NCI-H2196 treated with DMSO at 0.1 percent for 48 hours (cell line): ENCODE data around the gene SEC61A2.

Experiments
- DNase-seq: peaks from one replicate; lab custom pipeline; 2025; ENCODE audit not compliant: unreplicated experiment; lab: John Stamatoyannopoulos, UW

SEC61A2 gene

DNA sequence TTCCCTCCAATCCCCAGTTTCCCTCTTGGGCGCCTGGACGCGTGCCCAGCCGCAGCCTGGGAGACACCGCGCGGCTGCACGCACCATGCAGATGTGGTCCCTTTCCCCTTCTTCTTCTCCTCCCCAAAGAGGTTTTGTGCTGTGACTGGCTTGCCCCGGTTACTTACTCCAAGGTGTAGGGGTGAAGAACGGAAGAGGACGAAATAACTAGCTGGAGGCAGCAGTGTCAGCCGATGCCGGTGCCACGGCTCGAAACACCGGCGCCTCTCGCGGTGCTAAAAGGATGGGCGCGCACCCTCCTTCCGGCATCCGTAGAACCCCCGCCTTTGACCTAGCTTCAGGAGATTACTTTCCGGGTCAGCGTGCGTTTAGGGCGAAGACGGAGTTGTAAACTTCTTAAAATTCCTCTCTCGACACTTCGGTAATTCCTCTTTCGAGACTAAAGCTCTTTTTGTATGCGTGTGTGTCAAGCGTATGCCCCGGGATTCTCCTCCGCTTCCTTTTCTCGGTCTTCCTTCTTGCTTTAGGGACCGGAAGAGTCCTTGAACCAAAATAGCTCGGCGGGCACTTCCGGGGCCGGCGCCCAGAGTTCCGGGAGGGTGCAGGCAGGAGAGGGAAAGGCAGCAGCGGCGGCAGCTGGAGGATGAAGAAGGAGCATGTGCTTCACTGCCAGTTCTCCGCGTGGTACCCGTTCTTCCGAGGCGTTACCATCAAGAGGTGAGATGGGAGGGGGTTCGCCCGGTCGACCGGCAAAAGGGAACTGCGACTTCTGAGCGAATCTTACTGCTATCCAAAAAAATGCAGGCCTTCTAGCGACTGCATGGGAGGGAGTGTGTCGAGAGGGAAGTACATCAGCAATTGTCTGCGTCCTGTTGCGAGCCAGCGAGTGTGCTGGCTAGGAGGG lies 66.4 kb downstream of the SEC61A2 start, which contains the start of the genes CDC123 and NUDT5:
TSS of gene CDC123 (plus strand) at position 586 of the 904 bp plus-strand sequence. CDS start at position 644, 58 bp downstream.
TSS of gene NUDT5 (minus strand) at position 289 of the 904 bp plus-strand sequence. CDS start 9,600 bp downstream, outside the sequence.
- peak; percentile 73 for DNase-seq

DNA sequence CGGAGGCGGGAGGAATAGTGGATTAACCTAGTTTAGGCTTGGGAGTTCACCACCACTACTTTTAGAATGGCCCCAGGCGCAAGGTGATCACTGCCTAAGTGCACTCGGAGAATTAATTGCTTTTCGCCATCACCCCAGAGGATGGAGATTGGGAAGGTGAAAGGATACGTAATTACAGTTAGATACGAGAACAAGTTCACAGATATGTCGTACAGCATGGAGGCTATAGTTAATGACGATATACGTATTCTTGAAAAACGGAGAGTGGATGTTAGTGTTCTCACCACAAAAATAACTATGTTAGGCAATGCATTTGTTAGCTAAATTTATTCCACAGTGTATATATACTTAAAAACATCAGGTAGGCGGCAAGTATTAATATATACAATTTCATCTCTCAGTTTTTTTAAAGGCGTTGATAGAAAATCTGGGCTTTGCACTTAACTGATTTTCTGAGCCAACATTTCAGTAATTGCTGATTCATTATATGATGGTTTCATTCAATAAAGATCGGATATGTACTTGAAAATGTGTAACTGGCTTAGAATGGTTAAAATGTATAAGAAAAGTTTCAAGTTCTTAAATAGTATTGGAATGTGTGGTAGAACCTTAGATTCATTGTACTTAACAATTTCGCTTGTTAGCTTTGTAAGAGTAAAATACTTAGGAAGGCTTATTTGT lies 67.2 kb downstream of the SEC61A2 start:
- DNase-seq: no peak

GRCh38 chr10:12198156-12198555 lies 68.7 kb downstream of the SEC61A2 start:
- no peak for DNase-seq

GRCh38 chr10:12200850-12201249 lies 71.4 kb downstream of the SEC61A2 start:
- DNase-seq: no peak

- no peak for DNase-seq
Measured at GRCh38 chr10:12201543-12201942, 72.1 kb downstream of the SEC61A2 start.

DNA sequence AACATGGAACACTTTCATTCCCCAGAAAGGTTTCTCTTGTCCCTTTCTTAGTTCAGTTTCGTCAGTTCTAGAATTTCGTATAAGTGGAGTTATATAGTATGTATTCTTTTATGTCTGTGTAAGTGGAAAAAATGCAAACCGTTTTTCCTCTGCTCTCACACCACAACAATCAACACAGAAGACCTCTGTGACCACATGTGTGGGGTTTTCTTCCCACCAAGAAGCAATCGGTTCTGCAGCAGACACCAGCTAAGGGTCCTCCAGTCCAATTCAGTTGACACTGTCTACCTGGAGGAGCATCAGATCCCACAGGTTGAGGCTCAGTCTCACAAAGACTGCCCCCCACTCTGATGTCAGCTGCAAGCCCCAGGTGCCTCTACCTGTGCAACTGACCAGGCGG lies 72.7 kb downstream of the SEC61A2 start:
- no peak for DNase-seq

- DNase-seq: no peak
Measured at GRCh38 chr10:12205082-12205481, 75.6 kb downstream of the SEC61A2 start.

DNA sequence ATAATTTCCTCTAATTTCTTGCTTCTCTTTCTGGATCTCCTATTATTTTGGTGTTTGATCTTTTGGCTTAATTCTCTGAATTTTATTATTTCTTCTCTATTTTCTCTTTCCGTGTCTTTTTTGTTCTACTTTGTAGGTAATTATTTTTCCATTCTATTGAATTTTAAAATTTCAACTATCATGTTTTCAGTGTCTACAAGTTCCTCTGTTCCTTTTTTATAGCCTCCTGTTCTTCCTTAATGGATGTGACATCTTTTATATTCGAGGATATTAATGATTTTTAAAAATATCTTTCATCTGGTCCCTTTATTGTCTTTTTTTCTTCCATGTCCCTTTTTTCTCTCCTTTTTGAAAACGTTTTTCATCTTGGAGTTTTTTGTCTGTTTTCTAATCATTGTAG lies 77.6 kb downstream of the SEC61A2 start:
- no peak for DNase-seq

- DNase-seq: no peak
Measured at GRCh38 chr10:12208460-12208859, 79.0 kb downstream of the SEC61A2 start.

- no peak for DNase-seq
Measured at GRCh38 chr10:12212454-12212853, 83.0 kb downstream of the SEC61A2 start.

GRCh38 chr10:12213621-12214020 lies 84.1 kb downstream of the SEC61A2 start:
- no peak for DNase-seq

DNA sequence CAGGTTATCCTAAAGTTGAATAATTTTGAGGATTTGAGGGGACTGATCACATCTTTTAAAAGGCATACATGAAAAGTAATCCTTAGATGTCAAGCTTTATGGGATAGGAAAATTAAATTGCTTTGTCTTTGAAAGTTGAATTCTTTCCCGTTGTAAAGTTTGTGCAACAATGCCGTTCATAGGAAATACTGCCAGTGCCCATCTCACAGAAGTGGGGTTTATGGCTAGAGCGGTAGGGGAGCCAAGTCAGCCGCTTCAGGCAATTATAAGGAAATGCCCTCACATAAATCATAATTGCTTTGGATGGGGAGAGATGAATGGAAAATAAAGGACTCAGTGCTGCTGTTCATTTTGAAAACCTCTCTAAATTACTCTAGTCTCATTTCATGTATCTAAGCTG lies 84.6 kb downstream of the SEC61A2 start:
- no peak for DNase-seq

- no peak for DNase-seq
Measured at GRCh38 chr10:12214763-12215218, 85.3 kb downstream of the SEC61A2 start.
